CD14-positive monocyte (primary cell): ENCODE results near the gene IGF1. TPM values are rescaled to one million over a fixed set of nuclear protein-coding genes. Genes with fewer than 3 reads are reported as not detected.

Experiments used
- DNase-seq, 3 donors: peaks; one replicate each; pipeline ENCODE4 v3.0.0-alpha.2; 2011 to 2022
- H2AFZ ChIP-seq: 2 replicates; pipeline ENCODE4 v1.6.0; 2012; ENCODE audit warnings: mild to moderate bottlenecking, low read depth, low read length, inconsistent platforms; ENCODE audit not compliant: insufficient read depth, poor library complexity, severe bottlenecking
- H3K27ac ChIP-seq, 2 donors: 1 replicate in 1 of 2; 2 replicates in 1 of 2; pipeline ENCODE4 v1.5.1; 2012 to 2013; ENCODE audit warnings: low read length in 2 of 2, control low read depth in 1 of 2, inconsistent platforms in 1 of 2, low read depth in 1 of 2, mild to moderate bottlenecking in 1 of 2
- H3K27me3 ChIP-seq, 2 donors: one replicate each; pipeline versions ENCODE4 v1.6.0 to v1.6.1; 2011 to 2013; ENCODE audit warnings: low read length in 2 of 2; ENCODE audit not compliant: control insufficient read depth in 2 of 2, insufficient read depth in 2 of 2
- H3K36me3 ChIP-seq, 2 donors: replicated peaks in 1 of 2; 1 replicate in 1 of 2; 2 replicates in 1 of 2; pipeline versions ENCODE4 v1.5.1 to v1.6.1; 2012 to 2013; ENCODE audit warnings: low read length in 2 of 2, control low read depth in 1 of 2, inconsistent platforms in 1 of 2, mild to moderate bottlenecking in 1 of 2; ENCODE audit not compliant: insufficient read depth in 2 of 2, control insufficient read depth in 1 of 2
- H3K4me1 ChIP-seq, 2 donors: 1 replicate in 1 of 2; 2 replicates in 1 of 2; pipeline versions ENCODE4 v1.5.1 to v1.6.1; 2012 to 2013; ENCODE audit warnings: low read length in 2 of 2, control low read depth in 1 of 2, inconsistent platforms in 1 of 2, mild to moderate bottlenecking in 1 of 2, moderate library complexity in 1 of 2; ENCODE audit not compliant: insufficient read depth in 2 of 2, control insufficient read depth in 1 of 2
- H3K4me2 ChIP-seq: replicated peaks from 2 replicates; pipeline ENCODE3; 2012; ENCODE audit warnings: low read length, moderate library complexity, mild to moderate bottlenecking; ENCODE audit not compliant: poor library complexity, severe bottlenecking; ENCODE audit errors: extremely low read depth
- H3K4me3 ChIP-seq, 3 experiments: fragments of 200-600 bp in 1 of 3; sonication (generic) in 1 of 3; replicated peaks in 1 of 3; 1 replicate in 2 of 3; 2 replicates in 1 of 3; pipeline ENCODE4 v1.5.1; 2011 to 2013; ENCODE audit warnings: low read length in 3 of 3, mild to moderate bottlenecking in 3 of 3, control low read depth in 2 of 3, low read depth in 2 of 3, inconsistent platforms in 1 of 3, moderate library complexity in 1 of 3
- H3K79me2 ChIP-seq: 2 replicates; pipeline ENCODE4 v1.6.0; 2012; ENCODE audit warnings: mild to moderate bottlenecking, control low read depth, inconsistent platforms, low read length, moderate library complexity; ENCODE audit not compliant: insufficient read depth
- H3K9ac ChIP-seq: 2 replicates; pipeline ENCODE4 v1.6.0; 2017; ENCODE audit warnings: low read length, mild to moderate bottlenecking; ENCODE audit not compliant: insufficient read depth, poor library complexity, severe bottlenecking
- H3K9me3 ChIP-seq, 2 donors: replicated peaks in 1 of 2; 1 replicate in 1 of 2; 2 replicates in 1 of 2; pipeline versions ENCODE4 v1.5.1 to v1.6.1; 2012 to 2013; ENCODE audit warnings: low read length in 2 of 2, control low read depth in 1 of 2; ENCODE audit not compliant: control insufficient read depth in 1 of 2, insufficient read depth in 1 of 2
- H4K20me1 ChIP-seq: 2 replicates; pipeline ENCODE4 v1.6.0; 2012; ENCODE audit warnings: mild to moderate bottlenecking, low read length, control low read depth, moderate library complexity; ENCODE audit not compliant: insufficient read depth
- H3K27ac Mint-ChIP-seq, 7 donors: one replicate each; pipeline ENCODE4 v1.8.0; 2020; ENCODE audit warnings: mild to moderate bottlenecking in 7 of 7, mixed read lengths in 7 of 7, moderate library complexity in 6 of 7, inconsistent platforms in 2 of 7
- H3K27me3 Mint-ChIP-seq, 3 donors: one replicate each; pipeline ENCODE4 v1.8.0; 2021 to 2022; ENCODE audit warnings: low read depth in 3 of 3, mild to moderate bottlenecking in 3 of 3, mixed read lengths in 3 of 3, moderate library complexity in 3 of 3, inconsistent platforms in 1 of 3
- H3K36me3 Mint-ChIP-seq, 2 donors: one replicate each; pipeline ENCODE4 v1.8.0; 2020; ENCODE audit warnings: mixed read lengths in 2 of 2, inconsistent platforms in 1 of 2, mild to moderate bottlenecking in 1 of 2
- H3K4me1 Mint-ChIP-seq: one replicate; pipeline ENCODE4 v1.8.0; 2020; ENCODE audit warnings: mild to moderate bottlenecking, mixed read lengths
- H3K4me3 Mint-ChIP-seq, 2 donors: one replicate each; pipeline ENCODE4 v1.8.0; 2020; ENCODE audit warnings: mild to moderate bottlenecking in 2 of 2, mixed read lengths in 2 of 2, moderate library complexity in 1 of 2
- H3K9me3 Mint-ChIP-seq, 7 donors: one replicate each; pipeline ENCODE4 v1.8.0; 2020 to 2022; ENCODE audit warnings: mixed read lengths in 7 of 7, mild to moderate bottlenecking in 6 of 7, moderate library complexity in 6 of 7, inconsistent platforms in 2 of 7
- WGBS: methylation state at CpG from one replicate; pipeline ENCODE4 v1.1.5; 2013; ENCODE audit warnings: missing lambda C conversion rate; ENCODE audit not compliant: insufficient coverage; 5-methylcytosine and 5-hydroxymethylcytosine counted together
- intact Hi-C, 2 donors: fragments of 100-400 bp; cut with micrococcal nuclease; formaldehyde crosslinking; loops; one replicate each; pipeline versions ENCODE4 v1.15.0 to v1.15.1; 2023
- polyA plus RNA-seq, 3 donors: library from polyadenylated mRNA; depleted of rRNA in 1 of 3; unstranded in 2 of 3; stranded (reverse) in 1 of 3; fragments of 300-500 nt in 2 of 3; fragments of >200 nt in 1 of 3; fragmentation: Illumina TruSeq in 2 of 3; gene quantifications; 1 replicate in 2 of 3; 2 replicates in 1 of 3; pipeline ENCODE4 v1.2.3, GENCODE V29; 2012 to 2021
- TF ChIP-seq, protein P1 (sequence below): fragments of 200-600 bp; IDR thresholded peaks from one replicate; pipeline ENCODE4 v1.8.0; 2022; ENCODE audit warnings: antibody characterized with exemption, mild to moderate bottlenecking

IGF1 gene
- polyA plus RNA-seq, 3 donors = not detected

DNA sequence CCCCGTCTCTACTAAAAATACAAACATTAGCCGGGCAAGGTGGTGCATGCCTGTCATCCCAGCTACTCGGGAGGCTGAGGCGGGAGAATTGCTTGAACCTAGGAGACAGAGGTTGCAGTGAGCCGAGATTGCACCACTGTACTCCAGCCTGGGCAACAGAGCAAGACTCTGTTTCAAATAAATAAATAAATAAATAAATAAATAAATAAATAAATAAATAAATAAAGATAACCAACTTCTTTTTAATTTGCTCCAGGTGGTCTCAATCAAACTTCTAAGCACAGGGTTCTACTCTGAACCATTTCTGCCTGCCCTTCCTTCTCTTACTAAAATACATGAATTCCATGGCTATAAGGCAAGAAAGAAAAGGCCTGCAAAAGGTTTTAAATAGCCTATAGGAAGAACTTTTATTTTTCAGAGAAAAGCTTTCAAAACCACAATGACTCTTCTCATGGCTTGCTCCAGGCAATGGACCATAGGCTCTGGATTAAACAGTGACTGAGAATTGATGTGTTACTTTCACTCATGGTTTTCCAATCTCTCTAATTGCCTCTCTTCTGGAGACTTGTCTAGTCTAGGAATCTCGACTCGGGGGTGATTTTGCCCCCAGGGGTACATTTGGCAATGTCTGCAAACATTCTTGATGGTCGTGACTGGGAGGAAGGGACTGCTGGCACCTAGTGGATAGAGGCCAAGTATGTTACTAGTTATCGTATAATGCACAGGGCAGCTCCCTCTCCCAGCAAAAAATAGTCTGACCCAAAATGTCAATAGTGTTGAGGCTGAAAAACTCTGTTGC, 14.4 kb downstream of the IGF1 start:
- H3K9ac ChIP-seq = no peak overlapping the region
- intact Hi-C loops = no loop called here

DNA sequence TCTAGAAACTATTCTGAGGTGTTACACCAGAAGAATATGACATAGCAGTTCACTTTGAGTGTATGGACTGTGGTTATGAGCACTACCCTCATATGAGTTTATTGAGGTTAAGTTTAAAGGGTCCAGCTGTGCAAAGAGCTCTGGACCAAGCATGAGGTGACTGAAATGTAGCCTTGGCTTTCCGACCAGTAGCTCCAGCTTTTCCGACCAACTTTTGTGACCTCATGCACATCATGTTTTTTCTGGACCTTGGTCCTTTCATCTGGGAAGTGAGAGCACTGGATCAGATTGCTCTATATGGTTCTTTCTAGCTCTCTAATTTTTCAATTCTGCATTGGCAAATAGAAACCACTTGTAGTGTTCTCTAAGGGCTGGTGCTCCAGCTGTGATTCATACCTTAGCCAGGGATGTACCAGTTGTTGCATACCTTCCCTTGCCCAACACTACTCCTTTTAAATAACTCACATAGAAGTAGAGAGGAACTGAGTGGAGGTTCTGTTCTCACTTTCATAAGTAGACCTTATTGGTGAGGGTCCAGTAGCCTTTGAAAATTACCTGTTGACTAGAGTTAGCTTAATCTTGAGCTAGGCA, 16.6 kb downstream of the IGF1 start:
- H3K4me2 ChIP-seq = no peak overlapping the region
- no peaks in the 10 kb centered on the region for H3K9me3 ChIP-seq
- H3K79me2 ChIP-seq = no peaks in the 10 kb centered on the region
- 83% methylated on average over 2 of the region's 2 CpGs for WGBS
- Mint-ChIP-seq H3K4me3 (no peak overlapping the region), H3K27me3 (peaks cover 0 to 2% (median 2%) of the 10 kb centered on the region in 3 donors), H3K9me3 (peaks cover 0 to 2% (median 2%) of the 10 kb centered on the region in 7 donors), H3K27ac (peak overlapping the region in 1 of 7 donors; percentile 75), H3K36me3 (no peaks in the 10 kb centered on the region), H3K4me1 (no peaks in the 10 kb centered on the region)
- no peak overlapping the region for H3K4me3 ChIP-seq
- no peak overlapping the region for H3K9ac ChIP-seq
- H2AFZ ChIP-seq = no peak overlapping the region
- intact Hi-C loops = no loop called here
- no peak for DNase-seq
- H3K27ac ChIP-seq = no peak overlapping the region
- H4K20me1 ChIP-seq = no peaks in the 10 kb centered on the region
- H3K36me3 ChIP-seq = no peaks in the 10 kb centered on the region
- TF ChIP-seq, protein P1, sequence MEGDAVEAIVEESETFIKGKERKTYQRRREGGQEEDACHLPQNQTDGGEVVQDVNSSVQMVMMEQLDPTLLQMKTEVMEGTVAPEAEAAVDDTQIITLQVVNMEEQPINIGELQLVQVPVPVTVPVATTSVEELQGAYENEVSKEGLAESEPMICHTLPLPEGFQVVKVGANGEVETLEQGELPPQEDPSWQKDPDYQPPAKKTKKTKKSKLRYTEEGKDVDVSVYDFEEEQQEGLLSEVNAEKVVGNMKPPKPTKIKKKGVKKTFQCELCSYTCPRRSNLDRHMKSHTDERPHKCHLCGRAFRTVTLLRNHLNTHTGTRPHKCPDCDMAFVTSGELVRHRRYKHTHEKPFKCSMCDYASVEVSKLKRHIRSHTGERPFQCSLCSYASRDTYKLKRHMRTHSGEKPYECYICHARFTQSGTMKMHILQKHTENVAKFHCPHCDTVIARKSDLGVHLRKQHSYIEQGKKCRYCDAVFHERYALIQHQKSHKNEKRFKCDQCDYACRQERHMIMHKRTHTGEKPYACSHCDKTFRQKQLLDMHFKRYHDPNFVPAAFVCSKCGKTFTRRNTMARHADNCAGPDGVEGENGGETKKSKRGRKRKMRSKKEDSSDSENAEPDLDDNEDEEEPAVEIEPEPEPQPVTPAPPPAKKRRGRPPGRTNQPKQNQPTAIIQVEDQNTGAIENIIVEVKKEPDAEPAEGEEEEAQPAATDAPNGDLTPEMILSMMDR = no peak
- no peaks in the 10 kb centered on the region for H3K27me3 ChIP-seq
- no peaks in the 10 kb centered on the region for H3K4me1 ChIP-seq

More for the DNA sequence above, 14.4 kb downstream of the IGF1 start:
- H3K27ac Mint-ChIP-seq = no peak overlapping the region
- H3K36me3 Mint-ChIP-seq = no peaks in the 10 kb centered on the region
- no peaks in the 10 kb centered on the region for H4K20me1 ChIP-seq
- H3K36me3 ChIP-seq = no peaks in the 10 kb centered on the region
- no peaks in the 10 kb centered on the region for H3K4me1 Mint-ChIP-seq
- WGBS = no CpG with 5 or more reads among the region's 9 CpGs
- peaks cover 0 to 2% (median 0%) of the 10 kb centered on the region in 7 donors for H3K9me3 Mint-ChIP-seq
- H3K4me3 Mint-ChIP-seq = no peak overlapping the region
- no peaks in the 10 kb centered on the region for H3K79me2 ChIP-seq
- no peaks in the 10 kb centered on the region for H3K27me3 ChIP-seq
- H3K27me3 Mint-ChIP-seq = peaks cover 0 to 2% (median 2%) of the 10 kb centered on the region in 3 donors
- no peak overlapping the region for H2AFZ ChIP-seq
- H3K4me1 ChIP-seq = no peaks in the 10 kb centered on the region
- H3K9me3 ChIP-seq = no peaks in the 10 kb centered on the region
- no peak overlapping the region for H3K4me3 ChIP-seq
- TF ChIP-seq, protein P1 = no peak
- H3K4me2 ChIP-seq = no peak overlapping the region
- H3K27ac ChIP-seq = no peak overlapping the region
- no peak for DNase-seq
